ENCODE data around the gene ZNF534.
"Not testable (repeated sequence)": the region's sequence is repeated elsewhere in the genome, so short reads cannot be mapped to it uniquely, and the experiment has no call there.

ZNF534 gene

DNA sequence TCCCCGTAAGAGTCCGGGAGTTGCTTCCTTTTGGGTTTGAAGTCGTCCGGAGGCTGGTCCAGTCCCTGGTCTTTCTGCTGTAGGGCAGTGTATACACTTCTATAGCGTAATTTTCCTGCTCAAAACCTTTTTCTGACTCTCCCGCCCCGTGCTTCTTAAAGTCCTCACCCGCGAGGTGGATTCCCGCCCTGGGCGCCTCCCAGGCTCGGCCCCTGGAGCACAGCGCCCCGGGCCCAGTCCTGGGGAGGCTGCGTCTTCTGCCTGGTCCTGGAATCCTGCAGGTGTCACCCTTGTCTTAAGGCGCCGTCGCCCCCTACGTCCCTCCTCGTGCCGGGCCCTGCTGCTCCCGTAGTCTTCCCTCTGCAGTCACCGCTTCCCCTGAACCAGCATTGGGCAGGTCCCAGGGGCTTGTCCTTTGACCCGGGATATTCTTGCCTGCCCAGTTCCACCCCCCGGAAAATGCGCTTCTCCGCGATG, 64.1 kb downstream of the ZNF534 start:
- peak overlapping the region in 2 of 7 experiments; percentile 1 to 13 for H3K4me3 ChIP-seq
- H3K27ac ChIP-seq, result no peak overlapping the region

DNA sequence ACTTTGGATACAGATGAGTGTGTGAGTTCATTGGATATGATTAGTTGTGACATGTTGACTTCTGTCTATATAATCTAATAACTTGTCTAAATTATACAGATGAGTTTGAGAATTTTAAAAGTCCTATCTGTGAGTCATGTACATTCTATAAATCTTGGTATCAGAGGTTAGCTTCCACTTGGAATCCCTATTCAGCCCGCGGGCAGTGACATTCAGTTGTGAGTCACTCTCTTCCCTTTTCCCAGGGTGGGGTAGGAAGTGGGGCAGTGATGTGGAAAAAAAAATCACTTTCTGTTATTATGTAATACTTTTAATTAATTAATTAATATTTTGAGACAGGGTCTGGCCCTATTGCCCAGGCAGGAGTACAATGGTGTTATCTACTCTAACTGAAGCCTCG, 65.6 kb downstream of the ZNF534 start:
- Histone ChIP-seq H3K4me3 (no peak overlapping the region), H3K27ac (no peak overlapping the region)

DNA sequence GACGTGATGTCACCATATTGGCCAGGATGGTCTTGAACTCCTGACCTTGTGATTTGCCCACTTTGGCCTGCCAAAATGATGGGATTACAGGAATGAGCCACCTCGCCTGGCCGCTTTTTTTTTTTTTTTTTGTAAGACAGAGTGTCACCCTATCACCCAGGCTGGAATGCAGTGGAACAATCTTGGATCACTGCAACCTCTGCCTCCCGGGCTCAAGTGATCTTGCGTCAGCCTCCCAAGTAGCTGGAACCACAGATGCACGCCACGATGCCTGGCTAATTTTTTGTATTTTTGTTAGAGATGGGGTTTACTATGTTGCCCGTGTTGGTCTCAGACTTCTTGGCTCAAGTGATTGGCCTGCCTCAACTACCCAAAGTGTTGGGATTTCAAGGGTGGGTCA, 69.6 kb downstream of the ZNF534 start:
- Histone ChIP-seq H3K4me3 (no peak overlapping the region), H3K27ac (no peak overlapping the region)

DNA sequence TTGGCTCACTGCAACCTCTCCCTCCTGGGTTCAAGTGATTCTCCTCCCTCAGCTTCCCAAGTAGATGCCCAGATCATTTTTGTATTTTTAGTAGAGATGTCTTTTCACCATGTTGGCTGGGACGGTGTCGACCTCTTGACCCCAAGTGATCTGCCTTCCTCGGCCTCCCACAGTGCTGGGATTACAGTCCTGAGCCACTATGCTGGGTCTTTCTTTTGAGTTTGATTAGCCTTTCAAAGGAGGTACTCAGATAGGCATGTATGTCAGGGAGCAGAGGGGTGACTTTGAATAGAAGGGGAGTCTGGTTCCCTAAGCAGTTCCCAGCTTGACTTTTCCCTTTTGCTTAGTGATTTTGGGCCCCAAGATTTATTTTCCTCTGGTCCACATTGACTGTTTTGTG, 71.5 kb downstream of the ZNF534 start:
- not testable (repeated sequence) for H3K27ac ChIP-seq, H3K4me3 ChIP-seq

DNA sequence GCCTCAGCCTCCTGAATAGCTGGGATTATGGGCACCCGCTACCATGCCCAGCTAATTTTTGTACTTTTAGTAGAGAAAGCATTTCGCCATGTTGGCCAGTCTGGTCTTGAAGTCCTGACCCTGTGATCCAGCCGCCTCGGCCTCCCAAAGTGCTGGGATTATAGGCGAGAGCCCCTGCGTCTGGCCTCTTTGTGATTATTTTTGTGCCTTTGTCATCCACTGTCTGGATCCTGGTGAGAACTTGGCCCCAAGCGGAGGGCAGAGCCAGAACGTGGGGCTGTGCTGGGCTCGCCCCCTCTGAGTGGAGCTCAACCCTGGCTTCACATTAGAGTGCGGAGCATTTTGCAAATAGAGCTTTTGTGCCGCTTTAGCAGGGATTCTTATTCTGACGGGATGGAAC, 72.0 kb downstream of the ZNF534 start:
- H3K4me3 ChIP-seq, H3K27ac ChIP-seq: not testable (repeated sequence)
